DOHH2 (cell line): ENCODE data around the gene R3HDML.

Experiments
- CTCF ChIP-seq: fragments of 200-600 bp; sonication (generic); IDR thresholded peaks from one replicate; pipeline ENCODE4 v1.5.1; 2014; ENCODE audit warnings: antibody characterized with exemption, mild to moderate bottlenecking, low read depth, low read length; ENCODE audit not compliant: poor library complexity, severe bottlenecking
- EZH2phosphoT487 ChIP-seq: fragments of 200-600 bp; sonication (generic); IDR thresholded peaks from 2 replicates; pipeline ENCODE4 v1.6.1; 2017; ENCODE audit warnings: borderline replicate concordance, mild to moderate bottlenecking, antibody characterized with exemption, low read length, moderate library complexity, mixed read lengths

- TF ChIP-seq CTCF (no peak), EZH2phosphoT487 (no peak)
Observed at GRCh38 chr20:44389871-44390270, 53.0 kb downstream of the R3HDML start.
